NOMO-1 treated with DMSO at 0.1 percent for 48 hours (cell line): ENCODE results near the gene RHO.
"Not testable (repeated sequence)": the region's sequence is repeated elsewhere in the genome, so short reads cannot be mapped to it uniquely, and the experiment has no call there.

Experiments
- DNase-seq: peaks from one replicate; lab custom pipeline; 2025; ENCODE audit not compliant: unreplicated experiment; lab: John Stamatoyannopoulos, UW

The RHO gene

DNA sequence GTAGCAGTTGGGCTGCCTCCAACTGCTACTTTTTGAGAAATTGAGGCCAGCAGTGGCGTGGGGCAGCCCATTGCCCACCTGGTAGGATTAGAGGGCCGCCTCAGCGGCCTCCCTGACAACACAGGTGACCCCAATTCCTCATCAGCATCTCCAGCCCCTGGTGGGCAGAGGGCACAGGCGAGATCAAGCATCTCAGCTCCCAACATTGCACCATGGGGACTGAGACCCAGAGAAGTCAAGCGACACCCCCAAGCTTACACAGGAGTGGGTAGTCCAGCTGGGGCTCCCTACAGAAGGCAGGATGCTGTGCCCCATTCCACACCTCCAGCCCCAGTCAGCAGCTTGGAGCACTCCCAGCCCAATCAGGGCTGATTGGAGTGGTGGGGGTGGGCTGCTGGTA lies 14.3 kb downstream of the RHO start:
- DNase-seq, result no peak

DNA sequence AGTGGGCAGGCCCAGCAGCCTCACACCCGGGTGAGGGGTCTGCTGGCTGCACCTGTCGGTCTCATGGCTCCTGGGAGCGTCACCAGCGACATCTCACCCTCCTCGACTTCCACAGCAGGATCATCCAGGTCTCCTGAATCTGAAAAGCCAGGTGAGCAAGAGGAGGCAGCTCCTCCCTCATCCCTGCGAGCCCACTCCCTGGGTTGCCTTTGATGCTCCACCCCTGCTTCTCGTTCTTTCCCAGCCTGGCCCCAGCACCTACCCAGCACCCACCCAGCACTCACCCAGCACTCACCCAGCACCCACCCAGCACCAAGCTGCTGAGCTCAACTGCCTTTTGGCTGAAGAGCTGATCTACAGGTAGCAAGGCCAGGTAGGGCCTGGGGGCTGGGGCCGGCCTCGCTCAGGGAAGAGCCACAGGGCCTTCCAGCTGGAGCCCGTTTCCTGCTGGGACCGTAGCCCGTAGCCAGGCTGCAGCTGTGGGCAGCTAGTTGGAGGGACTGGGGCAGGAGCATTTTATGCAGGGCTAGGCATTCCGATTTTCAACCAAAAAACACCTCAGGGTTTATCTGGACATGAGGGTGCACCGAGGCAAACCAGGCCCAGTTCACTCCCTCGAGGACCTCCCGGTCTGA lies 14.8 kb downstream of the RHO start, which contains the start of gene H1-8:
Gene H1-8 (plus strand): TSS at position 20 of the 635 bp plus-strand sequence. CDS start 44 bp downstream, at position 64.
- no peak for DNase-seq

DNA sequence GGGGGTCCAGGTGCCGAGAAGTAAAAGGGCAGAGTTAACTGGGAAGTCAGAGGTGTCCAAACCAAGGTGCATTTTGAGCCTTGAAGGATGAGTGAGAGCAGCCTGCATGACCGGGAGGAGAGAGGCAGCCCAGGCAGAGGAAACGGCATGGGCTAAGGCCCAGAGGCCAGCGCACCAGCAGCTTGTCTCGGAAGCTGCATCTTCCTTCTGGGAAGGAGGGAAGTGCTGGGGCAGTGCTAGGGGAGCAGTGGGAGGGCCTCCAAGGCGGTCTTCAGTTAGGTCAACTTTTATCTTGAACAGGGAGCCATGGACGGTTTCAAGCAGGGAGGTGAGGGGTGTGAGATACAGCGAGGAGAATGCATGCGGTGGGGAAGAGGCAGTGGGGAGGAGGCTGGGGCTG lies 15.6 kb downstream of the RHO start:
- DNase-seq, result no peak

GRCh38 chr3:129545951-129546350 lies 17.5 kb downstream of the RHO start:
- not testable (repeated sequence) for DNase-seq

DNA sequence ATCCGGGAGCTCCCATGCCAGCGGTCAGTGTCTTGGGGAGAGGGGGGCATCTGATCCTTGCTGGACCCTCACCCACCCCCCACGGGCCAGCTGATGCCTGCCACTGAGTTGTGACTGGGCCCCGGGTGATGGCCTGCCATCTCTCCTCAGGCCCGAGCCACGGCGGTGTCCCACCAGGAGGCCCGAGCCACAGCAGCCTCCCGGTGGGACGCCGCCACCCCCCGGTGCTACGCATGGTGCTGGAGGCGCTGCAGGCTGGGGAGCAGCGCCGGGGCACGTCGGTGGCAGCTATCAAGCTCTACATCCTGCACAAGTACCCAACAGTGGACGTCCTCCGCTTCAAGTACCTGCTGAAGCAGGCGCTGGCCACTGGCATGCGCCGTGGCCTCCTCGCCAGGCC lies 18.8 kb downstream of the RHO start:
- DNase-seq, result no peak

GRCh38 chr3:129548104-129548965 lies 19.9 kb downstream of the RHO start:
- DNase-seq, result no peak

DNA sequence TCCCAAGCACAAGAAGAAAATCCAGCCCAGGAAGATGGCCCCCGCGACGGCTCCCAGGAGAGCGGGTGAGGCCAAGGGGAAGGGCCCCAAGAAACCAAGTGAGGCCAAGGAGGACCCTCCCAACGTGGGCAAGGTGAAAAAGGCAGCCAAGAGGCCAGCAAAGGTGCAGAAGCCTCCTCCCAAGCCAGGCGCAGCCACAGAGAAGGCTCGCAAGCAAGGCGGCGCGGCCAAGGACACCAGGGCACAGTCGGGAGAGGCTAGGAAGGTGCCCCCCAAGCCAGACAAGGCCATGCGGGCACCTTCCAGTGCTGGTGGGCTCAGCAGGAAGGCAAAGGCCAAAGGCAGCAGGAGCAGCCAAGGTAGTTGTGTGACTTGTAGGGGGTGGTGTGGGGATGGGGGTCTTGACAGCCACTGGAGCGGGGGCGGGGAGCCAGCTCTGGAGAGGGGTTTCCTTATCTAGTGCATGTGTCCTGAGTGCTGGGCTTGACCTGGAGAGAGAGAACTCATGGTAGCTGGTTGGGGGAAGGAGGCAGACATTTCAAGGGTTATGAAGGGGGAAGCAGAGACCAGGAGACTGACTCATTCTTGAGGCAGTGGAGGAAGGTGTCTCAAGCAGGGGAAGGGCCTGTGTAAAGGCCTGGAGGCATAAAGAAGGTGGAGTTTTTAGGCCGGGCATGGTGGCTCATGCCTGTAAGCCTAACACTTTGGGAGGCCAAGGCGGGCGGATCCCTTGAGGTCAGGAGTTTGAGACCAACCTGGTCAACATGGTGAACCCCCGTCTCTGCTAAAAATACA lies 20.8 kb downstream of the RHO start:
- DNase-seq, result peak; percentile 89

DNA sequence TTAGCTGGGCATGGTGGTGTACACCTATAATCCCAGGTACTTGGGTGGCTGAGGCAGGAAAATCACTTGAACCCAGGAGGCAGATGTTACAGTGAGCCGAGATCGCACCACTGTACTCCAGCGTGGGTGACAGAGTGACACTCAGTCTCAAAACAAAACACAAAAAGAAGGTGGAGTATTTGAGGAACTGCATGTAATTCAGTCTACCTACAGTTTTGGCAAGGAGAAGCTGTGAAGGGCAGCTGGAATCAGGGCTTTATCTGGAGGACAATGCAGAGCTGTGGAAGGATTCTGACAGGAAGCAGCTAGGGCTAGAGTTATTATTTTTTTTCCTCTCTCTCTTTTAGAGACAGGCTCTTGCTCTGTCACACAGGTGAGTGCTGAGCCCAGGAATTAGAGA lies 21.4 kb downstream of the RHO start:
- DNase-seq, result peak; percentile 47

- no peak for DNase-seq
Measured at GRCh38 chr3:129552287-129553050, 24.0 kb downstream of the RHO start.

- DNase-seq, result no peak
Measured at GRCh38 chr3:129553171-129553570, 24.7 kb downstream of the RHO start.

DNA sequence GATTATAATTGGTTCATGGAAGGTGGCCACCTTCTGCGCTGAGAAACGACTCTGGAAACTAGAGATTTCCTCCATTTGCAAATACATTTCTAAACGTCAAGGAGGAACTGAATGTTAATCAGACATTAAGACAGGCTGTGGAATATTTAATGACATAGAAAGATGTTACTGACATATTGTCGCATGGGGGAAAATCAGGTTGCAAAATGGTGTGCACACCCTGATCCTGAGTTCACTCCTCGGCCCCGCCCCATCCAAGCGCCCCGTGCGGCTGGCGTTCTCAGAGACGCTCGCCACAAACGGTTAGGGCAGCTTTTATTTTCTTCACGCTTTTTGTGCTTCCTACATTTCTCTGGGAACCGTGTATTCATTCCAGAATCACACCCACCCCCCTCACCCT lies 25.3 kb downstream of the RHO start:
- peak; percentile 83 for DNase-seq

DNA sequence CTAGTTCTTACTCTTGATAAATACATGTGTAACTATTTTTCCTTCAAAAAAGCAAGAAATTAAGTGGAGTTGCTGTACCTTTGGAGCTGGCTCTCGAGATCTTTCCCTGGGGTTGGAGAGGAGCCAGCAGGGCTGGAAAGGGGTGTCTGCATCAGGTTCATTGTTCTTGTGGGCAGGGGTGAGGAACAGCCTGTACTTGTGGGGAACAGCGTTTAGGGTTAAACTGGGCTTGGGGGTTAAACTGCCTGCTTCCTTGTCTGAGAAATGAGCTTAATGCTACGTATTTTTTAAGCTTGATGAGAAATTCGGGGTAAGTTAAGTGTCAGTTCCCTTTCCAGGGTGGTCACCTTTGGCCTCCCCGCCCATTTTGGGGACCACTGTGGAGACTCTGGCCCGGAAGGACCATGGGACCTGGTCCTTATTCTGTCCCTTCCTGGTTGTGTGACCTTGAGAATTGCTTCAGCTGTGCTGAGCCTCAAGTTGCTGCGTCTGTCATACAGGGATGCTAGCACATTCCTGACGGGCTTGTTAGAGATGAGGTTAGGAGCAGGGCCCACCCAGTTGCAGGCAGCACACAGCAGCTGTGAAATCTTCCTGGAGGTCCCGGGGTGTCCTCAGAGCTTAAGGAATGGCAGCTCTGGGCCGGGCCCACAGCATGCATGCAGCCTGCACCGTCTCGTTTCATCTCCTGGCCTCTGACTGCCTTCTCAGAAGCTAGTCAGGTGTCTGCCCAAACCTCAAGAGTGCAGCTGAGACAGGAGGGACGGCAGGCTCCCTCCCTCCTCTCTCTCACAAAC lies 26.1 kb downstream of the RHO start:
- DNase-seq, result peak; percentile 57

GRCh38 chr3:129555153-129555550 lies 26.7 kb downstream of the RHO start:
- DNase-seq, result no peak

DNA sequence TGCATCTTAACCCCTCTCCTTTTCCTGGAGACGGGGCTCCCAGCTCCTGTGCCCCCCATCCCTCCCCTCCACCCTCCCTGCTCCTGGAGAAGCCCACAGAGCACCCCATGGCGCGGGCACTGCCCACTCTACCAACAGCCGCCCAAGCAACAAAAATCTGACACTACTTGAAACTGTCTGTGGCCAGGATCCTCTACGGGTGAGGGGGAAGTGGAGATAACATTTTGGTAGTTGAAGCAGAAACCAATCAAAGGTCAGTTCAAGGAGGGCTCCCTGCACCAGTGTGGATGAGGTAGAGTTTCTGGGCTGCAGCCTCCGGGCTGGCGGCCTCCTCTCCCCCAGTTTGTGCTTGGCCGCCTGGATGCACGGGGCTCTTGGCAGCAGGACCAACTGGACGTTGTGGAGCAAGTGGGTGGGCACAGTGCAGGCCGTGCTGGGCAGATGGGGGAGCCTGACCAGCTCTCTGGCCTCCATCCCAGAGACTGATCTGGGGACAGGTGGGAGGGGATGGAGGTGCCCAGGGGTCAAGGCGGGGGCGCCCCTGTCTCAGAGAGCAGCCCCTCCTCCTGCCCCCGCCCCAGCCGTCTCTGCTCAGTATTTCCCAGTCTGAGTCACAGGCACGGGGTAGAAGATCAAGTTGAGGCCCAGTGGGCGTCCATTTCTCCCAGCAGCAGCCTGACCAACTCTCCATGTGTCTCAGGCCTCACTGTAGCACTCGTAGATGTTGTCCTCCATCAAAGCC lies 27.3 kb downstream of the RHO start:
- DNase-seq, result peak; percentile 16

- DNase-seq, result no peak
Measured at GRCh38 chr3:129556358-129556695, 27.9 kb downstream of the RHO start.

GRCh38 chr3:129556890-129557547 lies 28.6 kb downstream of the RHO start:
- DNase-seq, result no peak

DNA sequence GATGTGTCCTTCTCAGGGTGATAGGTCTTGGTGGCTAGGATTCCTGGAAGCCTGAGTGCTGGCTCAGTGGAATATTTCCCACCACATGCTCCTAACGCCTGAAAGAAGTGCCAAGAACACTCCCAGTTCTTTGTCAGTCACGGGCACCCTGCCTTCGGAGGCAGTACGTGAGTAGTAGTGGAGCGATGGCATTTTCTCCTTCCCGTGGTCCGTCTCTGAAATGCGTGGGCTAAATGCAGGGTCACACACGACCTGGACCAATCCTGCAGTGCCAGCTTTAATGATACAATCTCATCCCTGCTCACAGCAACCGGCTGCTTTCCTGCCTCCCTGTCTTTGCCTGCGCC lies 29.1 kb downstream of the RHO start:
- DNase-seq, result no peak

- DNase-seq, result no peak
Measured at GRCh38 chr3:129558081-129558771, 29.8 kb downstream of the RHO start.
